NCI-H2029 treated with DMSO at 0.1 percent for 48 hours (cell line): ENCODE results near the gene TPCN1.
"Not testable (repeated sequence)": the region's sequence is repeated elsewhere in the genome, so short reads cannot be mapped to it uniquely, and the experiment has no call there.

Experiments
- DNase-seq: peaks from one replicate; lab custom pipeline; 2025; lab: John Stamatoyannopoulos, UW

TPCN1 gene

DNA sequence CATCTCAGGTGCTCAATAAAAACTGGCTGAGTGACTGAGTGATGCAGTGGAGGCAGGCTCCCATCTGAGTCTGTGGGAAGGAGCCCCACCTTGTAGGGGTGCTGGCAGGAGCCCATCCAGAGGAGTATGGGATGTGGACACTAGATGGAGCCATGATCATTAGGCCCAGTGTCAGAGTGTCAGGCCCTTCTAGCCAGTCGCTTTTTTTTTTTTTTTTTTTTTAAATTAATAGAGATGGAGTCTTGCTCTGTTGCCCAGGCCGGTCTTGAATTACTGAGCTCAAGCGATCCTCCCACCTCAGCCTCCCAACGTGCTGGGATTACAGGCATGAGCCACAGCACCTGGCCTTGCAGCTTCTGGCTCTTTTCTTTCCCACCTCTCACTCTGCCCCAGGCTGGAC, 24.3 kb upstream of the TPCN1 start:
- DNase-seq = peak; percentile 46

DNA sequence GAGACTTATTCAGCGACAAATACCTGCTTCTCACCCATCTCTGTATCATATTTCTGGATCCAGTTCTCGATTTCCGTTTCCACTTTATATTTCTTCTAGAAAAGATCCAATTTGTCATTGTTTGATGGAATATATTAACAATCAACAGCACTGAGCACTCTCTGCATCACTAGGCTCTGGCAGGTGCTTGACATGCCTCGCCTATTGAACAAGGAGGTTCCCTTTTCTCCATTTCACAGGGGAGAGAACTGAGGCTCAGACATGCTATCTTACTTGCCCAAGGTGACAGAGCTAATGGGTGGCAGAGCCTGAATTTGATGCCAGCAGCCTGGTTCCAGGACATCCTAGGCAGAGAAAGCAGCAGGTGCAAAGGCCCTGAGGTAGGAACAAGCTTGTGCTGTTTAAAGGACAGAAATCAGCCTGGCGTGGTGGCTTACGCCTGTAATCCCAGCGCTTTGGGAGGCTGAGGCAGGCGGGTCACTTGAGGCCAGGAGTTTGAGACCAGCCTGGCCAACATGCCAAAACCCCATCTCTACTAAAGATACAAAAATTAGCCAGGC, 23.7 kb upstream of the TPCN1 start:
- no peak for DNase-seq

DNA sequence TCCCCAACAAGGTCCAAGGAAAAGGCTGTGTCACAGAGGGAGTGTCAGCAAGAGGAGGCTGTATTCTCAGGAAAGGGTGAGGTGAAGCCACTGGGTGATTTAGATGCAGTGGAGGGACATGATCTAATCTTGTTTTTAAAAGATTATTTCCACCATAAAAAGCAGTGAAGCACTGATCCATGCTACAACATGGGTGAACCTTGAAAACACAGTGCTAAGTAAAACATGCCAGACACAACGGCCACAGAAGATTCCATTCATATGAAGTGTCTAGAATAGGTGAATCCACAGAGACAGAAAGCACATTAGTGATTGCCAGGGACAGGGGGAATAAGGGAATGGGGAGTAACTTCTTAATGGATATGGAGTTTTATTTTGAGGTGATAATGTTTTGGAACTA, 23.0 kb upstream of the TPCN1 start:
- DNase-seq = no peak

DNA sequence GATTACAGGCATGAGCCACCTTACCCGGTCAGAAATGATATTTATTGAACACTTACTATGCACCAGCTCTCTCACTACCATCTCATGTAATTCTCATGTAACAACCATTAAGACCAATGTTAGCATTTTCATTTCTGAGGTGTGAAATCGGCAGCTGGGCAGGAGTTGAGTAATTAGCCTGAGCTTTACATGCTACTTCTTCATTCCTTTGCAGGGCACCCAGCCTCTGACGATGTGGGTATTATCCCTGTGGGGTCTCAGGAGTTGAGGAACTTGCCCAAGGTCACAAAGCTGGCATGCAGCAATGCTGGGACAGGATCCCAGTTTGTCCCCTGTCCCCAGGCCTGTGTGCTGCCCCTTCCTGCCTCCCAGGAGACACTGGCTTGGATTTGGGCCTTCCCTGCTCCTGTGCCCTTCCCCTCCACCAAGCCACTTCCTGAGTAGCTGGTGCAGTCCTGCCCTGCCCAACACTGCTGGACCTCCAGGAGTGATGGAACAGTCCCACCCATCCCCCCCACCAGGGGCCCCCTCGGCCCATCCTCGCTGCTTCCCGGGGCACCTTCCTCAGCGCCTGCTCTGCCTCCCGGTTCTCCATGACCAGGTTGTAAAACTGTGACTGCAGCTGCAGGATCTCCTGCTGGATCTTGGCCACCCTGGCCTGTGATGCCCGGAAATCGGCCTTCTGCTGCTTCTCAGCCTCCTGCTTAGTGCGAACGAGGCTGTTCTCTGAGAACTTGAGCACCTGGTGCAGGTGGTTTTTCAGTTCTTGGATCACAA, 21.1 kb upstream of the TPCN1 start:
- no peak for DNase-seq

DNA sequence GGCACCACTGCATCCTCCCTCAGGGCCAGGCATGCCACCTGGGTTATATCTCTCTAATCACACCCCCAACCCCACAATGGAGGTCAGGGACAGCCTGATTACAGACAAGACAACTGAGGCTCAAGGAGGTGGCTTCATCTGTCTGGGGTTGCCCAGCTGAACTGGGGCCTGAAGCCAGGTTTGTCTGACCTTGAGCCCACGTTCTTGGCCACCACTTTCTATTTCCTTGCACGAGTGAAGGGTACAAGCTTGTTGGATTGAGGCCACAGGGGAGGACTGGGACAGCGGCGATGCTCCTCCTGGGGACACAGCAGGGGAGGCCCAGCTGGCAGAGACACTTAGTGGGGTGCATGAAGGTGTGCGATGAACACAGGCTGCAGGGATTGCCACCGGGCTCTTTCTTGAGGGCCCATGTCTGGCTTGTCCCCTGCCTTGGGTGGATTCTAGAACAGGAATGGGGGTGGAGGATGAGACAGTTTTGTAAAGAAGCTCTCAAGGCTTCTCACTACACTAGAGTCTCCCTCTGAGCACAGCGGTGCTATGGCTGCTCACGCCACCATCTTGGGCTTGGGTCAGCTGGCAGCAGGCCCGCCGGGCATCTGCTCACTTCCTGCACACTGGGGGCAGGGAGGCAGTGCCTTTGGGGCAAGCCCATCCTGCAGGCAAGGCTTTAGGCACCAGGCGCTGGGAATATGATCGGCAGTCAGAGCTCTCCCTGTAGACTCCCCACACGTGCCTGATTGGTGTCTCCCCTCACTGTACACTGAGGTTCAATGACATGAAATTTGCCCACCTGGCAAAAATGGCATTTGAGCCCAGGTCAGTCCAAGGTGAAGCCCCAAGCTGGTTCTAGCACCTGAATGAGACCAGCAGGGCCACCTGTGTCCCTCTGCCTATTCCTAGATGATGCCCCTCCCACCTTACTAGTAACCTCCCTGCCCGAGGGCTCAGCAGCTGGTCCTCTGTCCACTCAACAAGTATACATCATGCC, 19.8 kb upstream of the TPCN1 start:
- DNase-seq = no peak

DNA sequence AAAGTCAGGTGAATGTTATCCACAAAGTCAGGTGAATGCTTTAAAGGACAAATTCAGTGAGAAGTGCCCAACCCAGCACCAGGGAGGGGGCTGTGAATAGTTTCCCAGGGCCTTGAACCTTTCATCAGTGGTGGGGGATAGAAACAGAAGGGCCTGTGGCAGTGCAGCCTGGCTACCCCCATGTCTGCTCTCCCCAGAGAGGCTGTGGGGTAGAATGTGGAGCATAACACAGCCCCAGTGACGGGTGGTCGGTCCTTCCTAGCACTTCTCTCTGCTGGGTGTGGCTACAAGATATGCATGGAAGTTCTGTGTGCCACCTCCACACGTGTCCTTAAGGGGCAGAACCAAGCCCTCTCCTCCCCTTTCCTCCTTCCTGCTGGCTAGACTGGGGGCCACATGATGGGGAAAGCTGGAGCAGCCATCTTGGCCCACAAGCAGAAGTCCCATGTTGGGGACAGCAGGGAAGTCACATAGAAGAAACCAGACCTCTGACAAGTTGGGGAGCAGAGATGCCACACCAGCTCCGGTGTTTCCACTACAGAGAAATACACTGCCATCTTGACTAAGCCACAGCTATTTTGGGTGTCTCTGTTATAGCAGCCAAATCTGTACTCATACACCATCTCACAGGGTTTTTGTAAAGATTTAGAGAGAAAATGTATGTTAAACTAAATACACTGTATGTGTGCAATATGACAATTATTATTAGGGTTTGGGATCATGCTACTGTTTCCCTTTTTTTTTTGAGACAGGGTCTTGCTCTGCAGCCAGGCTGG, 18.8 kb upstream of the TPCN1 start:
- DNase-seq = no peak

DNA sequence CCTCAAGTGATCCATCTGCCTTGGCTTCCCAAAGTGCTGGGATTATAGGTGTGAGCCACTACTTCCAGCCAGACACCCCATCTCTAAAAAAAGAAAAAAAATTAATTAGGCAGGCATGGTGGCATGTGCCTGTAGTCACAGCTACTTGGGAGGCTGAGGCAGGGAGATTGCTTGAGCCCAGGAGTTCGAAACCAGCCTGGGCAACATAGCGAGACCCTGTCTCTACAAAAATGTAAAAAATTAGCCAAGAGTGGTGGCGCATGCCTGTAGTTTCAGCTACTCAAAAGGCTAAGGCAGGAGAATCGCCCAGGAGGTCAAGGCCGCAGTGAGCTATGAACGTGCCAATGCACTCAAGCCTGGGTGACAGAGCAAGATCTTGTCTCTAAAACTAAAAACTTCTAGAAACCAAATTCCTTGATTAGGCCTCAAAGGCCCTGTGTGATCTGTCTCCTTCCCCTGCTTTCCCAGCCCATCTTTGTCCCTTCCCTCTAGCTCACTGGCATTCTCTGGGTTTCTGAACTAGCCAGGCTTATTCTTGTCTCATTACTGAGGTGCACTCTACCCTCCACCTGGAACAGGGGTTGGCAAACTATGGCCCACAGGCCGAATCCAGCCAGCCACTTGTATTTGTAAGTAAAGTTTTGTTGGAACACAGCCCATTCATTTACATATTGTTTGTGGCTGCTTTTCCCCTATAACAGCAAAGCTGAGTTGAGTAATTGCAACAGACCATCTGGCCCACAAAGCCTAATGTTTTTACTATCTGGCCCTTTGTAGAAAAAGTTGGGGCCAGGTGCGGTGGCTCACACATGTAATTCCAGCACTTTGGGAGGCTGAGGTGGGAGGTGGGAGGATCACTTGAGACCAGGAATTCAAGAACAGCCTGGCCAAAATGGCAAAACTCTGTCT, 17.2 kb upstream of the TPCN1 start:
- no peak for DNase-seq

DNA sequence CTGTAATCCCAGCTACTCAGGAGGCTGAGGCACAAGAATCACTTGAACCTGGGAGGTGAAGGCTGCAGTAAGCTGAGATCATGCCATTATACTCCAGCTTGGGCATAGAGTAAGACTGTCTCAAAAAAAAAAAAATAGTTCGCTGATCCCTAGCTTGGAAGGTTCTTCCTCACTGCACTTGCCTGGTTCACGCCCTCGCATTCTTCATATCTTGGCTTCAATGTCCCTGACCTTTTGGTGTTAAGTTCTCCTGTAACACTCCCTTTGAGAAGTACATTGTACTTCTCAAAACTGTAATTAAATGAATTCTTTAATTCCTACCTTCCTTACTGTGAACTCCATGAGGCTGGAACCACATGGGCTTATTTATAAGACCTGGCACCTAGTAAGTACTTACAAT, 16.5 kb upstream of the TPCN1 start:
- DNase-seq = no peak

DNA sequence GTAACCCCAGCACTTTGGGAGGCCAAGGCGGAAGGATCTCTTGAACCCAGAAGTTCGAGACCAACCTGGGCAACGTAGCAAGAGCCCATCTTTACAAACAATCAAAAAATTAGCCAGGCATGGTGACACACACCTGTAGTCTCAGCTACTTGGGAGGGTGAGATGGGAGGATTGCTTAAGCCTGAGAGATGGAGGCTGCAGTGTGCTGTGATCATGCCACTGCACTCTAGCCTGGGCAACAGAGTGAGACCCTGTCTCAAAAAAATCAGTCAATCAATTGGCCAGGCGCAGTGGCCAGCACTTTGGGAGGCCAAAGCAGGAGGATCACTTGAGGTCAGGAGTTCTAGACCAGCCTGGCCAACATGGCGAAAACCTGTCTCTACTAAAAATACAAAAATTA, 14.5 kb upstream of the TPCN1 start:
- DNase-seq = not testable (repeated sequence)

DNA sequence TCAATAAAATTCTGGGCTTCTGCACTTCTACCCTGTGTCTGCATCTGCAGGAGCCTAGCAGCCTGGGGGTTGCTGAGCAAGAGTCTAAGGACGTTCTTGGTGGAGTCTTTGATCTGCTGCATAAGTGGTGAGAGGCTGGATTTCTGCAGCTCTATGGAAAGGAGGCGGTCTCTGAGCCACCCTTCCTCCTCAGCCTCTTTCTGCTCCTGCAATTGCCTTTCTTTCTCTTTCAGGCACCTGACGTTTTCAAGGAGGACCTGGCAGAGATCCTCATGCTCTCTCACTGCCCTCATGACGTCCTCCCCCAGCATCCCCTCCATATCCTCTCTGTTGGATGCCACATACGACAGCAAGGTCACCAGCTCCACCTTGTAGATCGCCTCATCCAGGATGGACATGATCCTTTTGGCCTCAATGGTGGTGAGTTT, 13.6 kb upstream of the TPCN1 start:
- no peak for DNase-seq

DNA sequence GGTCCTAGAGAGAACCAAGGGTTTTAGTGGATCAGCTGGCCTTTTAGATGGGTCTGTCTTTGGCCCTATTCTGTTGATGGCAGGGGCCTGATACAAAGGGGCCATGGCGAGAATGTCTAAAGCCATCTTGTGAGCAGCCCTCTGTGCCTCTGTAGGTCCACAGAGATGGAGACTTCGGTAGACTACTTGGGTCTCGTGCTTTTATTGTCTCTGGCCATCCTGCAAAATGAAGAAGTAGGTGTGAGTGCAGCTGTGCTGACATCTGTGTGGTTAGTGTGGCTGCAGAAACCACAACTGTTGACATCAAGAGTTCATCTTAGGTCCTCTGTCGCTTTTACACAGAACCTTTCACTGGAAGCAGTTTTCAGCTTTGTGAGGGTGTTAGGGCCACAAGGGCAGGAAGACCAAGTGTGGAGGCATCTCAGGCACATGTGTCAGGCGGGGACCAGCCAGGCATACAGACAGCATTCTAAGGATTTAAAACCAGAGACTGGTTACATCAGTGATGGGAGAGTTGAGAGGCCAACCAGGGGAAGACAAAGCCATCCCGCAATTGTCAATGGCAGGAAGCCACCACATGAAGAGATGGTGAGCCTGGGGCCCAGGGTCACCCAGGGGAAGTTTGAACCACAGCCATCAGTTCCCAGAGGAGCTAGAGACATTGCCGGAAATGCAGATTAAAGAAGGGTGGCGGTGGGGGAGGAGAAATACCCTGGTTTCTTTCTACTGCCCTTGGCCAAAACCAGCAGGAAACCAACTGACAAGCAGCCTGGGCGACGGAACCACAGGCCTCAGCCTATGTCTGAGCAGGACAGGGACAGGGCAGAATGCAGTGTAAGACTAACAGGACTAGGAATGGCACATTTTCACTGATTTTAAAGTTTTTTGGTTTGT, 13.0 kb upstream of the TPCN1 start:
- no peak for DNase-seq

DNA sequence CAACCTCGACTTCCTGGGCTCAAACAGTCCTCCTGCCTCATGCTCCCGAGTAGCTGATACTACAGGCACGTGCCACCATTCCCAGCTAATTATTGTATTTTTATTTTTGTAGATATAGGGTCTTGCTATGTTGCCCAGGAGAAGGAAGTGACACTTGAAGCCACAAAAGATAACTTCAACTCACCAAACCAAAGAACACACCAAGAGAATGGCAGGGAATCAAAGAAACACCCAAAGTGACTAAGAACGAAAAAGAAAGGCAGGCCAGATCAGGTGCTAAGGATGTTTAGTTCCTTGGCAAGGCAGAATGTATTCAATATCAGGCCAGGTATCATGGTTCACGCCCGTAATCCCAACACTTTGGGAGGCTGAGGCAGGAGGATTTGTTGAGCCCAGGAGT, 10.1 kb upstream of the TPCN1 start:
- DNase-seq = no peak

DNA sequence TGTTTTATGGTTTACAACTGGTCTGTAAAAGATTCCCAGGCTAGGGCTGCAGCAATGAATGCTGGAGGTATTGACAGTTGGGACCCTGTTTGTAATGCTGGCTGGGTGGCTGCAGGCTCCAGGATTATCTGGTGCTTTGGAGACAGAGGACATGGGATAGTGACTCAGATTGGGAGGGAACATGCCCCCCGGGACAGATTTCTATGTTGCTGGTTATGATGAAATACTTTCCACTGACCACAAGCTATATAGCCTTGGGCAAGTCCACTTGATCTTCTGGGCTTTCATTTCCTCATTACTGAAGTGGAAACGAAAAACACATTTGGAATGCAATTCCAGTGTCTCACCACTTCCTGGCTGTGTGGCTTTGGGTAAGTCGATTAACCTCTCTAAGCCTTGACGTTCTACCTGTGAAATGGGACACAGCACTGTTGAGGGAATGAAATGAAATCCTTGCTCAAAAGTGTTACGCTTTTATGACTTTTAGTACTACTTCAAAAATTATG, 6.3 kb upstream of the TPCN1 start:
- DNase-seq = no peak

DNA sequence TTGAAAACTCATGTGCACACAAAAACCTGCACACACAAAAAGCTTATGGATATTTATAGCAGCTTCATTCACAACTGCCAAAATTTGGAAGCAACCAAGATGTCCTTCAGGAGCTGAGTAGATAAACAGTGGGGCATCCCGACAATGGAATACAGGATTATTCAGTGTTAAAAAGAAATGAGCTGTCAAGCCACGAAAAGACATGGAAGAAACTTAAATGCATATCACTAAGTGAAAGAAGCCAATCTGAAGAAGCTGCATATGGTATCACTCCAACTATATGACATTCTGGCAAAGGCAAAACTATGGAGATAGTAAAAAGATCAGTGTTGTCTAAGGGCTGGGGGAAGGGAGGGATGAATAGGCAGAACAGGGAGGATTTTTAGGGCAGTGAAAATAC, 5.2 kb upstream of the TPCN1 start:
- DNase-seq = no peak

DNA sequence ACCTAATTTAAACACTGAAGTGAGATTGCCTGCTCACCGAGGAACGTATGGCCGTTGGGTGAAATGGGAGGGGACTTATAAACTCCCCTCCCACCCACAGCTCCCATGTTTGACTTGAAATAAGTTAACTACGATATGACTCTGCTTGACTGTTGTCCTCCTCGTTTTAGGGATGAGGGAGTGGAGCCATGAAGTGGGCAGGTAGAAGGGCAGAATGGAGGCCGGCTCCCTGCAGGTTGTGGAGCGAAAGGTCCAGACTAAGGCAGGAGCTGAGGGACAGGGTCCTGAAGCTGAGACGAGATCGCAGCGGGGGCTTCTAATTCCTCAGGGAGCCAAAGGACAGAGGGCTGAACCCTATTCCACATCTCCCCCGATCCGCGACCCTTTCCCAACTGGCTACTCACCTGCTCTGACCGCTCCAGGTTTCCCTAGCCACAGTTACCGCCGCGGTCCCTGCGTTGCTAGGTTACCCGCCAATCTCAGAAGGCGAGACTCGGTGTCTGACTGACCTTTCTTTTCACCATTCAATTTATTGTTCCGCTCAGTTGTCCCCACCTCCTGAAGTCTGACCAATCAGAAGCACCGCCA, 577 bp upstream of the TPCN1 start:
- DNase-seq = no peak

DNA sequence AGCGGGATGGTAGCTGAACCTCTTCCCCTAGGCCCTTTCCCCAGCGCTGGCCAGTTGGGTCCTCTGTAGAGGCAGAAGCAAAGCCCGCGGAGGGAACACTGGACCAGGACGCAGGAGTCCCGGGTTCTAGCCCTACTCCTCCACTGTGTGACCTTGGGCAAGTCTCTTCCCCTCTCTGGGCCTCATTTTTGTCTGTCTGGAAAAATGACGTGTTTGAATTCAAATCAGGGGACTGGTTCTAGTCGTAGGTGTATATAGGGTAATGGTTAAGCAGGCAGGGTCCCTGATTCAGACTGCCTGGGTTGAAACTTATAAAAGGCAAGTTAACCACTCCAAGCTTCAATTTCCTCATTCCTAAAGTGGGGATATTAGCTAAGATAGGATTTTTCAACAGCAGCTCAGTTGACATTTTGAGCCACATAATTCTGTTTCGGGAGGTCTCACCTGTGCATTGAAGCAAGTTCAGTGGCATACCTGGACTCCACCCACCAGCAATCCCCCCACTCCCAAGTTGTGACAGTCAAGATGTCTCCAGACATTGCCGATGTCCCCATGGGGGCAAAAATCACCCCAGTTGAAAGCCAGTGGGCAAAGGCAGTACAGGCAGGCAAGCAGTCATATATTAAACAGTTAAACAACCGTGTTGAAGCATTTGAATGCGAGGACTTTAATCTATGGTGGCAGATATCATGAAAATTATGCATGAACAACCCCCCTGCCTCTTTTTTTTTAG, 899 bp downstream of the TPCN1 start:
- no peak for DNase-seq

DNA sequence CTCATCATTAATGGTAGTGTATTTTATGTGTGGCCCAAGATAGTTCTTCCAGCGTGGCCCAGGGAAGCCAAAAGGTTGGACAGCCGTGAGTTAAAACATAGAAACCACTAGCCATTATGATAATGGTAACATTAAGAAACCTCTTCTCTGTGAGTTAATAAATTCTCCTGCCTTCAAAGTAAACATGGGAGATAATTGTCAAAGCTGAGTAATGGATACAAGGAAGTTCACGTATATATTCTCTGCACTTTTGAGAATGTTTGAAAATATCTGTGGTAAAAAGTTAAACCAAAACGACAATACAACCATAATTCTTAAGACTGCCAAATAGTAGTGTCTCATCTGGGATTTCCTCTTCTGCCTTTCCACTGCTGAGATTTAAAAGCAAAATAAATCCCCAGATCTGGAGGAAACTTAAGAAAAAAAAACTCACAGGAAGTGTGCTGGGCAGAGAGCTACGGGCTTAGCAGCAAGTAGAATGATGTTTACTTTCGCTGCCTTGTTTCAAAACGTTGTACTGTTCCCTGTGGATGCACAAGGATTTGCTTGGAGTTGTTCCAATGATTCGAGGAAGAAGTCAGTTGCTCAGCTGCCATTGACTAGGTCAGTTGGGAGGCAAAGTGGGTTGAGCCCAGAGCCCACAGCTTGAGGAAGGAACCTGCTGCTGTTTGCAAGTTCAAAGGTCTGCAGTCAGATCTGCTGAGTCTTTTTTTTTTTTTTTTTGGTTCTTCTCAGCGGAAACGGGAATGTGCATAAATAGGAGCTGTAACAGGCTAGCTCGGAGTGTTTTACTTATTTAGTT, 1.7 kb downstream of the TPCN1 start:
- DNase-seq = peak; percentile 89

DNA sequence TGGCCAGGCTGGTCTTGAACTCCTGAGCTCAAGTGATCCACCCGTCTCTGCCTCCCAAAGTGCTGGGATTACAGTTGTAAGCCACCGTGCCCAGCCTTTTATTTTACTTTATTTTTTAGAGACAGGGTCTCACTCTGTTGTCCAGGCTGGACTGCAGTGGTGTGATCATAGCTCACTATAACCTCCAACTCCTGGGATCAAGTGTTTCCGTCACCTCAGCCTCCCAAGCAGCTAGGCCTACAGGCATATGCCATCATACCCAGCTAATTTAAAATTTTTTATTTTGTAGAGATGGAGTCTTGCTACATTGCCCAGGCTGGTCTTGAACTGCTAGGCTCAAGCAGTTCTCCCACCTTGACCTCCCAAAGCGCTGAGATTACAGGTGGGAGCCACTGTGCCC, 3.7 kb downstream of the TPCN1 start:
- no peak for DNase-seq
